Colonic mucosa (tissue), 4 donors: ENCODE data around the gene NNMT. TPM values are rescaled to one million over a fixed set of nuclear protein-coding genes. Genes with fewer than 3 reads are reported as not detected.

ENCODE experiments used
- DNase-seq: peaks from one replicate; pipeline ENCODE4 v3.0.0-alpha.2; 2020
- H3K27ac ChIP-seq: fragments of 200-600 bp; one replicate; pipeline ENCODE4 v1.8.0; 2021
- H3K27me3 ChIP-seq: fragments of 200-600 bp; one replicate; pipeline ENCODE4 v1.8.0; 2021
- H3K36me3 ChIP-seq: fragments of 200-600 bp; one replicate; pipeline ENCODE4 v1.8.0; 2021
- H3K4me1 ChIP-seq: fragments of 200-600 bp; one replicate; pipeline ENCODE4 v1.8.0; 2021; ENCODE audit warnings: mild to moderate bottlenecking
- H3K4me3 ChIP-seq: fragments of 200-600 bp; one replicate; pipeline ENCODE4 v1.8.0; 2021
- H3K9ac ChIP-seq, 2 donors: one replicate each; pipeline ENCODE4 v1.7.0; 2013; ENCODE audit warnings: control low read depth in 2 of 2, low read depth in 2 of 2, low read length in 2 of 2
- H3K9me3 ChIP-seq: fragments of 200-600 bp; one replicate; pipeline ENCODE4 v1.8.0; 2021
- intact Hi-C: fragments of 100-400 bp; cut with DNase I; formaldehyde crosslinking; loops from one replicate; pipeline ENCODE4 v1.14.1; 2022
- total RNA-seq, 2 donors: library from RNA; stranded (reverse); fragmentation: NEBNext Ultra II Directional in 1 of 2; extraction: Animal tissue kit (Norgen Biotek cat#: 25700) in 1 of 2; gene quantifications; one replicate each; pipeline ENCODE4 v1.2.1, GENCODE V29; 2021
- TF ChIP-seq, protein P1 (sequence below): fragments of 200-600 bp; IDR thresholded peaks from one replicate; pipeline ENCODE4 v1.8.0; 2022; ENCODE audit warnings: antibody characterized with exemption, mild to moderate bottlenecking
- donor health status: healthy.
- donor health status: DM: no; HTN: no; CAD: no.
- donor health status: DM: no; HTN: no; CAD: no.

Gene NNMT
- total RNA-seq, 2 donors from 2014 or later, result 13.7 to 41.3 TPM

DNA sequence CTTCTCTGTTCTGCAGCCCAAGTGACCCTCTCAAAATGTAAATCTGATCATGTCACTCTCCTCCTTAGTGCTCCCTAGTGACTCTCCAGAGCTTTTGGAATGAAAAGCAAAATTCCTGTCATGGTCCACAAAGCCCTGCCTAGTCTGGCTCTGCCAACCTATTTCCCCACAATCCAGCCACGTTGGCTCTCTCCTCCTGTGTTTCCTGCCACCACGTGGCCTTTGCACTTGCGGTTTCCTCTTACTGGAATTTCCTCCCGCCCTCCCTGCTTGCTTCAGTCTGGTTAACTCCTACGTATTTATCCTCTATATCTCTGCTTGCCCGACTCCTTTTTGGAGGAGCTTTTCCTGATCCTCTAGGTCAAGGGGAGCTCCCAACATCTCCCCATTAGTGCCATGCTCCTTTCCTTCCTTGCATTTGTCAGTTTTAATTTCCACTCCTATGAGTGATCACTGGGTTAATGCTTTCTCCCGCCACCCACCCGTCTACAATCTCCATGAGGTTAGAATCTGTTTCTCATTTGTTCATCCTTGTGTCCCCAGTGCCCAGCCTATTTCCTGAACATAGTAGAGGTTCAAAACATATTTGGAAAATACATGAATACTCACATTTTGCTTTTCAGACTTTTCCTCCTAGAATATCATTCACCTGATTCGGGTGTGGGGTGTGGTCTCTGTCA is 11.5 kb downstream of the NNMT start:
- H3K4me3 ChIP-seq, result no peak overlapping the region
- no peaks in the 10 kb centered on the region for H3K4me1 ChIP-seq
- H3K27ac ChIP-seq, result peak overlapping the region; percentile 55
- DNase-seq, result peak; percentile 41
- intact Hi-C loops, result no loop called here
- peak overlapping the region in 1 of 2 donors; percentile 15 for H3K9ac ChIP-seq
- no peaks in the 10 kb centered on the region for H3K9me3 ChIP-seq
- TF ChIP-seq, protein P1, sequence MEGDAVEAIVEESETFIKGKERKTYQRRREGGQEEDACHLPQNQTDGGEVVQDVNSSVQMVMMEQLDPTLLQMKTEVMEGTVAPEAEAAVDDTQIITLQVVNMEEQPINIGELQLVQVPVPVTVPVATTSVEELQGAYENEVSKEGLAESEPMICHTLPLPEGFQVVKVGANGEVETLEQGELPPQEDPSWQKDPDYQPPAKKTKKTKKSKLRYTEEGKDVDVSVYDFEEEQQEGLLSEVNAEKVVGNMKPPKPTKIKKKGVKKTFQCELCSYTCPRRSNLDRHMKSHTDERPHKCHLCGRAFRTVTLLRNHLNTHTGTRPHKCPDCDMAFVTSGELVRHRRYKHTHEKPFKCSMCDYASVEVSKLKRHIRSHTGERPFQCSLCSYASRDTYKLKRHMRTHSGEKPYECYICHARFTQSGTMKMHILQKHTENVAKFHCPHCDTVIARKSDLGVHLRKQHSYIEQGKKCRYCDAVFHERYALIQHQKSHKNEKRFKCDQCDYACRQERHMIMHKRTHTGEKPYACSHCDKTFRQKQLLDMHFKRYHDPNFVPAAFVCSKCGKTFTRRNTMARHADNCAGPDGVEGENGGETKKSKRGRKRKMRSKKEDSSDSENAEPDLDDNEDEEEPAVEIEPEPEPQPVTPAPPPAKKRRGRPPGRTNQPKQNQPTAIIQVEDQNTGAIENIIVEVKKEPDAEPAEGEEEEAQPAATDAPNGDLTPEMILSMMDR, result no peak
- no peaks in the 10 kb centered on the region for H3K27me3 ChIP-seq
- H3K36me3 ChIP-seq, result no peaks in the 10 kb centered on the region

DNA sequence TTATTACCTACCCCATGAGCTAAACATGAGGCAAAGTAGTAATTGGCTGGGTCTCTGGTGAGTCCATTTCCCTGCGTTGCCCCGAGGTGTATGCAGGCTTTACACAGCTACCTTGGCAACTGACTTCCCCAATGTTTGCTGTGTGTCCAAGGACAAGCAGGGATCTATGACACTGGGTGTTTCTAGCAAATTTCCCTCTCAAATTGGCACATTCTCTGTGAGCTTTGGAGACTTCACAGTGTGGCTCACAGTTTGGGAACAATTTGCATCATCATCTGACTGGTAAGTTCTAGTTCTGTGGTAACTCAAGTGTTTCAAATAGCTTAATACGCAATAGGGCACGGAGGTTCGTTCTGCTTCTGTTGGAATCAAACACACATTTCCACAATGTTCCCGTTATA is 12.5 kb downstream of the NNMT start:
- DNase-seq, result no peak
- TF ChIP-seq, protein P1, result no peak
- H3K27me3 ChIP-seq, result no peaks in the 10 kb centered on the region
- no peak overlapping the region for H3K9ac ChIP-seq
- H3K9me3 ChIP-seq, result no peaks in the 10 kb centered on the region
- H3K36me3 ChIP-seq, result no peaks in the 10 kb centered on the region
- intact Hi-C loops, result no loop called here
- peak overlapping the region; percentile 55 for H3K27ac ChIP-seq
- no peaks in the 10 kb centered on the region for H3K4me1 ChIP-seq
- H3K4me3 ChIP-seq, result no peak overlapping the region

DNA sequence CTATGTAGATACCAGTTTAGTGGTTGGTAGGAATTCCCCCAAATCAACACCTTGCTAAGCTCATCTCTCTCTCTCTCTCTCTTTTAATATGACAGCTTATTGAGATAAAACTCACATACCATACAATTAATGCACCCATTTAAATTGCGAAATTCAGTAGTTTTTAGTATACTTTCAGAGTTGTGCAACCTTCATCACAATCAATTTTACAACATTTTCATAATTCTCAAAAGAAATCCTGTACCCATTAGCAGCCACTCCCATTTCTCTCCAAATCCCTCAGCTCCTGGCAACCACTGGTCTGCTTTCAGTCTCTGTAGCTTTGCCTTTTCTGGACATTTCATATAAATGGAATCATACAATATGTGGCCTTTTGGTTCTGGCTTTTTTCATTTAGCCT is 13.3 kb downstream of the NNMT start:
- Histone ChIP-seq H3K27ac (no peak overlapping the region), H3K9ac (no peak overlapping the region)
- intact Hi-C loops, result no loop called here

DNA sequence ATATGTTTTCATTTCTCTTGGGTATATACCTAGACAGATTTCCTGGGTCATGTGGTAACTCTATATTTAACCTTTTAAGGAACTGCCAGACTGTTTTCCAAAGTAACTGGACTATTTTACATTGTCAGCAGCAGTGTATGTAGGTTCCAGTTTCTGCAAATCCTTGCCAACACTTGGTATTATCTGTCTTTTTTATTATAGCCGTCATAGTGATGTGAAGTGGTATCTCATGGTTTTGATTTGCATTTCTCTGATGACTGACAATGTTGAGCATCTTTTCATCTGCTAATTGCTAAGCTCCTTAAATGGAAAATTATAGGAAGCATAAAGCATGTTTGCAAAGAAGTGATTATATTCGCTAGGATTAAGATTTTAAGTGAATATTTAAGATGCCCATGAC is 13.9 kb downstream of the NNMT start:
- Histone ChIP-seq H3K27me3 (no peaks in the 10 kb centered on the region), H3K9me3 (no peaks in the 10 kb centered on the region), H3K4me1 (no peaks in the 10 kb centered on the region), H3K27ac (no peak overlapping the region), H3K4me3 (no peak overlapping the region), H3K9ac (no peak overlapping the region), H3K36me3 (no peaks in the 10 kb centered on the region)
- intact Hi-C loops, result no loop called here
- TF ChIP-seq, protein P1, result no peak
- no peak for DNase-seq

More for the DNA sequence above, 13.3 kb downstream of the NNMT start:
- Histone ChIP-seq H3K9me3 (no peaks in the 10 kb centered on the region), H3K4me3 (no peak overlapping the region), H3K27me3 (no peaks in the 10 kb centered on the region), H3K4me1 (no peaks in the 10 kb centered on the region), H3K36me3 (no peaks in the 10 kb centered on the region)
- no peak for DNase-seq
- TF ChIP-seq, protein P1, result no peak

DNA sequence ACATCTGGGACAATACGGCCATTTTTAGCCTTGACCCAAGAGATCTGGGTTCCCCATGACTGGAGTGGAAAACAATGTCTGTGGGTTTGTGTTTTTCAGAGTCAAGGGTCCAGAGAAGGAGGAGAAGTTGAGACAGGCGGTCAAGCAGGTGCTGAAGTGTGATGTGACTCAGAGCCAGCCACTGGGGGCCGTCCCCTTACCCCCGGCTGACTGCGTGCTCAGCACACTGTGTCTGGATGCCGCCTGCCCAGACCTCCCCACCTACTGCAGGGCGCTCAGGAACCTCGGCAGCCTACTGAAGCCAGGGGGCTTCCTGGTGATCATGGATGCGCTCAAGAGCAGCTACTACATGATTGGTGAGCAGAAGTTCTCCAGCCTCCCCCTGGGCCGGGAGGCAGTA is 15.7 kb downstream of the NNMT start:
- no peak for DNase-seq

More for the DNA sequence above, 15.7 kb downstream of the NNMT start:
- Histone ChIP-seq H3K9me3 (no peaks in the 10 kb centered on the region), H3K9ac (no peak overlapping the region), H3K27me3 (no peaks in the 10 kb centered on the region), H3K36me3 (no peaks in the 10 kb centered on the region), H3K4me1 (no peaks in the 10 kb centered on the region), H3K27ac (no peak overlapping the region), H3K4me3 (no peak overlapping the region)
- intact Hi-C loops, result no loop called here
- TF ChIP-seq, protein P1, result no peak
